Body of pancreas (tissue), 4 donors: ENCODE measurements around the gene FAM131A.

ENCODE experiments used
- CTCF ChIP-seq, 7 experiments: fragments of 450-650 bp in 4 of 7; fragments of 200-600 bp in 3 of 7; sonication (generic) in 3 of 7; IDR thresholded peaks; one replicate each; pipeline ENCODE4 v1.5.1; 2016 to 2019; ENCODE audit warnings: antibody characterized with exemption in 7 of 7
- POLR2A ChIP-seq, 3 donors: fragments of 450-650 bp; IDR thresholded peaks; one replicate each; pipeline ENCODE4 v1.6.1; 2016; ENCODE audit warnings: antibody characterized with exemption in 3 of 3, mild to moderate bottlenecking in 2 of 3

- TF ChIP-seq POLR2A (IDR thresholded peaks at IDR 0.05) (no peak), CTCF (IDR thresholded peaks at IDR 0.05) (no peak)
These were observed 18.1 kb downstream of the FAM131A start for GRCh38 chr3:184355261-184356040.
